NT2/D1 (cell line): ENCODE measurements around the gene USF3.

Experiments
- YY1 ChIP-seq: IDR thresholded peaks from 2 replicates; pipeline ENCODE4 v1.6.1; 2011; ENCODE audit not compliant: insufficient read length, insufficient read depth
- ZNF274 ChIP-seq: IDR thresholded peaks from 2 replicates; pipeline ENCODE4 v1.6.1; 2011; ENCODE audit warnings: mild to moderate bottlenecking, low read depth, low read length

DNA sequence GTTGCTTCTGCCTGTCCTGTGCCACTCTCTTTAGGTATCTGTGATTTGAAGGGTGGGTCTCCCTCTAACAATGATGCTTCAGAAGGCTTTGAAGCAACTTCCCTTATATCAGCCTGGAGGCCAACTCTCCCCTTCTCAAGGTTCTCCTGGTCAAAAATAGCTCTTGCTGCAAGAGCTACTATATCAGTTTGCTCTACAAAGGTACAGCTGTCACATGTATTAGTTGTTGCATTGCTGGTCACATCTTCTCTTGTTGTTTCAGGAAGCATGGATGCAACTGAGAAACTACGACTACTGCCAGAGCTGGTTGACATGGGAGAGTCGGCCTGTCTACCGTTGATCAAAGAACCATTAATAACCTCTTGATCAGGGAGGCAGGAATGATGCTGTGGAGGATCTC lies 38.3 kb downstream of the USF3 start:
- TF ChIP-seq YY1 (no peak), ZNF274 (no peak)
